ENCODE data around the gene AZU1. TPM values are rescaled to one million over a fixed set of nuclear protein-coding genes. Genes with fewer than 3 reads are reported as not detected.
A peak's percentile ranks its signal among the peaks of the same experiment; 100 is the strongest.

The AZU1 gene
- polyA plus RNA-seq, 1 donor = 1.7 TPM

DNA sequence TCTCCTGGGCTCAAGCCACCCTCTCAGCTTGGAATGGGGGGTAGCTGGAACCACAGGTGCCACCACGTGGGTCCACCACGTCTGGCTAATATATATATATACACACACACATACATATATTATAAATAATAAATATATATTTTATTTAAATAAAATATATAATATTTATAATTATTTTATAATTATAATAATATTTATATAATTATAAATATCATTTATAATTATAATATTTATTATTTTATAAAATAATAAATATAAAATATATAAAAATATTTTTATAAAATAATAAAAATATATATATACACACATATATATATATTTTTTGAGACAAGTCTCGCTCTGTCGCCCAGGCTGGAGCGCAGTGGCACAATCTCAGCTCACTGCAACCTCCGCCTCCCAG is 26.9 kb downstream of the AZU1 start:
- DNase-seq (ENCODE audit: low read depth) = no peak

DNA sequence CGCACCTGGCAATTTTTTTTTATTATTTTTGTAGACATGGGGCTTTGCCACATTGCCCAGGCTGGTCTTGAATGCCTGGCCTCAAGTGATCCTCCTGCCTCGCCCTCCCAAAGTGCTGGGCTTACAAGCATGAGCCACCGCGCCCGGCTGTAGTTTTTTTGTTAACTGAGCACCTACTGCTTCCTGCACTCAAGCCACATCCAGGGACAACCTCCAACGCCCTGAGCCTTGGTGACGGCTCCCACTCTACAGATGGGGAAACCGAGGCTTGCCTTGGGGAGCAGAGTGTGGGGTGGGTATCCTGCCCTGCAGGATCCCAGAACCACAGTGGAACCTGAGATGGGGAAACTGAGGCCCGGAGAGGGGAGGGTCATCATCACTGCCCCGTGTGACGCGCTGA is 27.5 kb downstream of the AZU1 start:
- DNase-seq (ENCODE audit: low read depth) = no peak

DNA sequence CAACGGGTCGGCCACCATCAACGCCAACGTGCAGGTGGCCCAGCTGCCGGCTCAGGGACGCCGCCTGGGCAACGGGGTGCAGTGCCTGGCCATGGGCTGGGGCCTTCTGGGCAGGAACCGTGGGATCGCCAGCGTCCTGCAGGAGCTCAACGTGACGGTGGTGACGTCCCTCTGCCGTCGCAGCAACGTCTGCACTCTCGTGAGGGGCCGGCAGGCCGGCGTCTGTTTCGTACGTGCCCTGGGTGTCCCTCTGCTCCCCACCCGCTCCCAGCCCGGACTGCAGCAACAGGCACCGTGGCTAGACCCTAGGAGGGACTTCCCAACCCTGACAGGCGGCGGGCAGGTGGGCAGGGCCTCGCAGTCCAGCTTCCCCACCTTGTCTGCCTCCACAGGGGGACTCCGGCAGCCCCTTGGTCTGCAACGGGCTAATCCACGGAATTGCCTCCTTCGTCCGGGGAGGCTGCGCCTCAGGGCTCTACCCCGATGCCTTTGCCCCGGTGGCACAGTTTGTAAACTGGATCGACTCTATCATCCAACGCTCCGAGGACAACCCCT is 28.0 kb downstream of the AZU1 start:
- no peak for DNase-seq (ENCODE audit: low read depth)

DNA sequence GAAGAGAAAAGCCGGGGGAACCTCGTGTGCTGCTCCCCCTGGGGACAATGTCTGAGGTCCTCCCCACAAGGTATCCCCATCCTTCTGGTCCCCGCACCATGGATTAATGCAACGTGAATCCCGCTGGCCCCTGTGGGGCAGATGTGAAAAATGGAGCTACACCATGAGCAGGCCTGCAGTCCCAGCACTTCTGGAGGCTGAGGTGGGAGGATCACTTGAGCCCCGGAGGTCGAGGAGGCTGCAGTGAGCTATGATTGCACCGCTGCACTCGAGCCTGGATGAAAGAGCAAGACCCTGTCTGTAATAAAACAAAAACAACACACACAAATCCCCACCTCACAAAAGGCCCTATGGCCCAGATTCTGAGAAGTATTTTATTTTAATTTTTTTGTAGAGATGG is 30.6 kb downstream of the AZU1 start:
- DNase-seq (ENCODE audit: low read depth) = no peak

DNA sequence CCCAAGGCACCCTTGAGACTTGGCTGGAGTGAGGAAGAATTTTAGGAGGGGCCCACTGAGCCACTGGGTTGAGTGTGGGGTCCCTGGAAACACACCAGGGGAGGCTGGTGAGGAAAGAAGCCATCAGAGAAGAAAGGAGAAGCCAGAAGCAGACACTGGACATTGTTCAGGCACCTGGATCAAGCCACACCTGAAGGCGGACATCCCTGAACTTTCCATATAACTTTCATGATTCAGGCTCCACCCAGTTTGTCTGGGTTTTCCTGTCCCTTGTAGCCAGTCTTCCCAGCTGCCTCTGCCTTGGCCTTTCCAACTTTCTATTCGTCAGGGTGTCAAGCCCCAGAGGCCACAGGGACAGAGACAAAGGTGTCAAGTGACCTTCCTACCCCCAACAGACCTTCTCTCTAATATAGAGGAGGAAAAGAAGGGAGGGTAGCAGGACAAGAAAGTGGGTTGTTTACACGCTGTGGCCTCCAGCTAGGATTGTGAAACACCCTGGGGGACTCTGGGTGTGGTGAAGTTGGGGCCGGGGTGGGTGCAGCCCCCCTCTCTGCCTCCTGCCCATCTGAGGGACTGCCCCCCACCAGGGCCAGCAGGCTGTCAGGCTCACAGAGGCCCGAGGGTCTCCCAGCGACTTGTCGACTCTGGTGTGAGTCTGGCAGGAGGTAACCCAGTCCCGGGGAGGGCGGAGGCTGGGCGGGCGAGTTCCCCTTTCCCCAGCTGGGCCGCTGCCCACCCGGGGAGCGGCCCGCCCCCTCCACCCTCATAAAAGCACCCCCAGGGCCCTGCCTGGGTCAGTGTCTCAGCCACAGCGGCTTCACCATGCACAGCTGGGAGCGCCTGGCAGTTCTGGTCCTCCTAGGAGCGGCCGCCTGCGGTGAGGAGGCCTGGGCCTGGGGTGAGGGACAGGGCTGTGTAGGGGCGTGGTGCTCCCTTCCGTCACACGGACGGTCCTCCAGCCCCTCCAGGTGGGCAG is 31.5 kb downstream of the AZU1 start, which contains the start of gene CFD:
CFD (plus strand) TSS at position 797 of the 976 bp plus-strand sequence; CDS start at position 823, 26 bp downstream.
- DNase-seq (ENCODE audit: low read depth) = no peak

DNA sequence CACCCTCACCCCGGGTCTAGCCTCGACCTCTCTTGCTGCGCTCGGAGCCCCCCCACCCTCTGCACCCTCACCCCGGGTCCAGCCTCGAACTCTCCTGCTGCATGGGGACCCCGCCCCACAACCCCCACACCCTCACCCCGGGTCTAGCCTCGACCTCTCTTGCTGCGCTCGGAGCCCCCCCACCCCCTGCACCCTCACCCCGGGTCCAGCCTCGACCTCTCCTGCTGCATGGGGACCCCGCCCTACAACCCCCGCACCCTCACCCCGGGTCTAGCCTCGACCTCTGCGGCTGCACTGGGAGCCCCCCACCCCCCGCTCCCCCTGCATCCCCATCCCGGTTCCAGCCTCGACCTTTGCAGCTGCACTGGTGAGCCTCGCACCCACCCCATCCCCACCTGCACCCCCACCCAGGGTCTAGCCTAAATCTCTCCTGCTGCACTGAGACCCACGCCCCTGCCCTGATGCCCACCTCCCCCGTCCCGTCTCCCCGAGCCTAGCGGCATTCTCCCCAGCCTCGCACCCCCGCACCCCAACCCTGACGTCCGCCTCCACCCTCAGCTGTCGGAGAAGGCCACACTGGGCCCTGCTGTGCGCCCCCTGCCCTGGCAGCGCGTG is 33.6 kb downstream of the AZU1 start:
- DNase-seq (ENCODE audit: low read depth) = no peak

DNA sequence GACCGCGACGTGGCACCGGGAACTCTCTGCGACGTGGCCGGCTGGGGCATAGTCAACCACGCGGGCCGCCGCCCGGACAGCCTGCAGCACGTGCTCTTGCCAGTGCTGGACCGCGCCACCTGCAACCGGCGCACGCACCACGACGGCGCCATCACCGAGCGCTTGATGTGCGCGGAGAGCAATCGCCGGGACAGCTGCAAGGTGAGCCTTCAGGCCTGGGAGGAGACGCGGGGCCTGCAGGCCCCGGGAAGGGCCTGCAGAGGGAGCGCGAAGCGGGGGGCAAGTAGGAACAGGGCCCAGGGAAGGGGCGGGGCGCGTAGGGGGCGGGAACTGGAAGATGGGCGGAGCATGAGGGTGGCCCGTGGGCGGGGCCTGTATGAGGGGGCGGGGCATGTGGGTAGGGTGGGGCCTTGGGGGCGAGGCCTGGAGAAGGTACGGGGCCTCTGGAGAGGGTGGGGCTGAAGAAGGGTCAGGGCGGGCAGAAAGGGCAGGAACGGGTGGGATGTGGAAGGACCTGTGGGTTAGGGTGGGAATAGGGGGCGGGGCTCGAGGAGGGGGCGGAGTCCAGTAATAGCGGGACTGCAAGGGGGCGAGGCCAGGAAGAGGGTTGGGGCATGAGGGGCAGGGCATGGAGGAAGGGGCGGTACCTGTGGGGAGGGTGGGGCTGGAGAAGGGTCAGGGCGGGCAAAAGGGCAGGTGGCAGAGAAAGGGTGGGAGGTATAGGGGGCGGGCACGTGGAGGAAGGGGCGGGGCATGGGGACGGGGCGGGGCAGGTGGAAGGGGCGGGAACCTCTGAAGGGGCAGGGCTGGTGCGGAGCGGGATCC is 34.3 kb downstream of the AZU1 start:
- DNase-seq (ENCODE audit: low read depth) = no peak

DNA sequence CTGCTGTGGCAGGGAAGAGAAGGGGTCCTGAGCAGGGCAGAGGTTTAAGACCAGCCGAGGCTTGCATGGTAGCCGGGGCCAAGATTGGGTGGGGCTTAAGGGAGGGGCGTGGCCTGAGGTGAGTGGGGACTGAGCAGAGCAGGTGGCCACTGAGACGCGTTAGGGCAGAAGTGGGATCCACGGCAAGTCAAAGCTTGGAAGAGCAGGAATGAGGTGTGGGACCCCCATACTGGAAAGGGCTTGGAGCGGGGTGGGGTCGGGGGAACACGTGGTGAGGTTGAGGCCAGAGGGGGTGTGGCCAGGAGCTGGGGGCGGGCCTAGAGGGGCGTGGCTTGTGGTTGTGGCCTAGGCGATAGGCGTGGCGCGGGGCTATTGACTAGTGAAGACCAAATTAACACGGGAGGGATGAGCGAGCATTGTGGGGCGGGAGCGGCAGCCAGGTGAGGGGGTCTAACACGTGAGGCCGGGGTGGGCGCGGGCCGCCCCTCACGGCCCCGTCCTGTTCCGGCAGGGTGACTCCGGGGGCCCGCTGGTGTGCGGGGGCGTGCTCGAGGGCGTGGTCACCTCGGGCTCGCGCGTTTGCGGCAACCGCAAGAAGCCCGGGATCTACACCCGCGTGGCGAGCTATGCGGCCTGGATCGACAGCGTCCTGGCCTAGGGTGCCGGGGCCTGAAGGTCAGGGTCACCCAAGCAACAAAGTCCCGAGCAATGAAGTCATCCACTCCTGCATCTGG is 35.1 kb downstream of the AZU1 start:
- no peak for DNase-seq (ENCODE audit: low read depth)

DNA sequence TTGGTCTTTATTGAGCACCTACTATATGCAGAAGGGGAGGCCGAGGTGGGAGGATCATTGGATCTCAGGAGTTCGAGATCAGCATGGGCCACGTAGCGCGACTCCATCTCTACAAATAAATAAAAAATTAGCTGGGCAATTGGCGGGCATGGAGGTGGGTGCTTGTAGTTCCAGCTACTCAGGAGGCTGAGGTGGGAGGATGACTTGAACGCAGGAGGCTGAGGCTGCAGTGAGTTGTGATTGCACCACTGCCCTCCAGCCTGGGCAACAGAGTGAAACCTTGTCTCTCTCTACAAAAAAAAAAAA is 35.6 kb downstream of the AZU1 start:
- no peak for DNase-seq (ENCODE audit: low read depth)

DNA sequence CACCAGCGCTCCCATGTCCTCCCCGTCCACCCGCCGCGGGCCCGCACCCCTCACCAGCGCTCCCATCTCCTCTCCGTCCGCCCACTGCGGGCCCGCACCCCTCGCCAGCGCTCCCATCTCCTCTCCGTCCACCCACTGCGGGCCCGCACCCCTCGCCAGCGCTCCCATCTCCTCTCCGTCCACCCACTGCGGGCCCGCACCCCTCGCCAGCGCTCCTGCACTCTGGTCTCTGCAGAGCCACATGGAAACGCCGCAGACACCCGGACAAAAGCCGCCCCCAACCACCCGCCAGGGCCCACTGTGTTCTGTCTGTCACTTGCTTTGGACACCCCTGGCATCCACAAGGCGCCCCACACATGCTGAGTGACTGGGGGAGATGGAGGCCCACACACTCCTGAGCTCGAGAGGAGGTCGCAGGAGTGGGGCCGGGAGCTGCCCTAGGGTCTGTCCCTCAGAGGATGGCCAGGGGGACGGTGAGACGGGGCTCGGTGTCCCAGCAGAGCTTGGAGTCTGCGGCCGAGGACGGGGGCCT is 39.2 kb downstream of the AZU1 start:
- no peak for DNase-seq (ENCODE audit: low read depth)

DNA sequence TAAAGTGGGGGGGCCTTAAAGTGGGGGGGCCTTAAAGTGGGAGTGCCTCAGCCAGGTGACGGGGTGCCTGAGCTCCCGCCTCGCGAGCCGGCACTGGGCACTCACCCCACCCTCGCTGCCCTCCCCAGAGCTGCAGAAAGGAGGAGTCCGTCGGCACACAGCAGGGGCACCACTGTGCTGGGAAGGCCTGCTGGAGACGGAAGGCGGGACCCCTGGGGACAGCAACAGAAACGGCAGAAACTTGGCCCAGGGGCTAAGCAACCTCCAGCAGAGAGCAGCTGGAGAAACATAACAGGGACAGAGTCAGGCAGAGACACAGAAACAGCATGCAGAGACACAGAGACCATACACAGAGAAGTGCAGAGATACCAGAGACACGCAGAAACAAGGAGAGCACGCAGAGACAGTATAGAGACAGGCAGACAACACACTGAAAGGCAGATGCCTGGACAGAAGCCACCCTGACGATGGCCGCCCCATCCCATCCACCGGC is 39.7 kb downstream of the AZU1 start:
- DNase-seq (ENCODE audit: low read depth) = no peak

DNA sequence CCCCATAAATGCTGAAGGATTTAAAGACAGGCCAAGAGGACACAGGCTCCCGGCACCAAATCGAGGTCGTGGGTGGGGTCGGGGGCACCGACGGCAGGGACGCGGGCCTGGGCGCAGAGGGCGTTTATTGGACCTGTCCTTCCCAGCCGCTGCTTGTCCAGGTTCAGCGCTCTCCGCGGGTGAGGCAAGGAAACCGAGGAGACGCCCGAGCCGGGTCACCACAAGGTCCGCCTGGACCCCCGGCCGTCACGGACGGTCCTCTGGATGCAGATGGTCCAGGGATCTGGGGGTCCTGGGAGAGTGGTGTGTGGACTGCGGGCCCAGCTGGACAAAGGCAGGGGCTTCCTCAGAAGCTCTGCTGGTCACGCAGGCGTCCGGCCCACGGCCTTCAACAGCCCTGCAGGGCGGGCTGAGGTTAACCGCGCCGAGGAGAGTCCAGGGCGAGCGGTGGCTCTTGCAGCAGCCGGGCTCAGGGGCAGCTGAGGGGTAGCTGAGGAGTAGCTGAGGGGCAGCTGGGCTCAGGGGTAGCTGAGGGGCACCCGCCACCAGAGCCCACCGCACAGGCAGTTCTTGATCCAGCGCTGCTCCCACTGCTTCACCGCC is 40.3 kb downstream of the AZU1 start:
- DNase-seq (ENCODE audit: low read depth) = no peak

DNA sequence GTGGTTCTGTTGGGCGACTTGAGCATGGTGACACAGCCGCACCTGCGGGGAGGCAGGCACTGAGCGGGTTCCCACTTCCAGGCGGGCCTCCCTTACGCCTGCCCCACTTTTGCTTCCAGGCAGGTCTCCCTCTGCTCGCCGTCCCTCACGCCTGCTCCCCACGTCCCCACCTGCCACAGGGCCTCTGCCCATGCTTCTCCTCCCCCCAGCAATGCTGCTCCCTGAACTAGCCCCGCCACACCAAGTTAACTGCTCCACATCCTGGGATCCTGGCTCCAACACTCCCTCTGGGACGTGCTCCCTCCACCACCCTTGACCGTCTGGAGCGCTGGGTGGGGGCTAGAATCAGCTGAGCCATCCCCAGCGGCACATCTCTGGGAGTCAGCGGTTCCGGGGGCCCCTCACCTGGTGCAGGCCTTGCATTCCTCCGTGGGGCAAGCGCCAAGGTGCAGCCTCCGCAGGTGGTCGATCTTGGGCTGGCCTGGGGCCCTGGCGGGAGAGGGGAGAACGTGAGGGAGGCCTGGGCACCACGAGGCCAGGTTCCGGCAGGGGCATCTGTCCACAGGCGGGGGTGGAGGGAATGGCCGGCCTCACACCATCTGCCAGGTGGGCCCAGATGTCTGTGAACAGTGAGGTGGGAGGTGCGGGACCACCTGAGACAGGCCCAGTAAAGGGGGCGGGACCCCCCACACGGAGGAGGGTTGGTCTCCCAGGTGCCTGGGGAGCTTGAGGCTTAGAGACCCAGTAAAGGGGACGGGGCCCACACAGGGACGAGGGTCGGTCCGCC is 41.0 kb downstream of the AZU1 start:
- DNase-seq (ENCODE audit: low read depth) = no peak

DNA sequence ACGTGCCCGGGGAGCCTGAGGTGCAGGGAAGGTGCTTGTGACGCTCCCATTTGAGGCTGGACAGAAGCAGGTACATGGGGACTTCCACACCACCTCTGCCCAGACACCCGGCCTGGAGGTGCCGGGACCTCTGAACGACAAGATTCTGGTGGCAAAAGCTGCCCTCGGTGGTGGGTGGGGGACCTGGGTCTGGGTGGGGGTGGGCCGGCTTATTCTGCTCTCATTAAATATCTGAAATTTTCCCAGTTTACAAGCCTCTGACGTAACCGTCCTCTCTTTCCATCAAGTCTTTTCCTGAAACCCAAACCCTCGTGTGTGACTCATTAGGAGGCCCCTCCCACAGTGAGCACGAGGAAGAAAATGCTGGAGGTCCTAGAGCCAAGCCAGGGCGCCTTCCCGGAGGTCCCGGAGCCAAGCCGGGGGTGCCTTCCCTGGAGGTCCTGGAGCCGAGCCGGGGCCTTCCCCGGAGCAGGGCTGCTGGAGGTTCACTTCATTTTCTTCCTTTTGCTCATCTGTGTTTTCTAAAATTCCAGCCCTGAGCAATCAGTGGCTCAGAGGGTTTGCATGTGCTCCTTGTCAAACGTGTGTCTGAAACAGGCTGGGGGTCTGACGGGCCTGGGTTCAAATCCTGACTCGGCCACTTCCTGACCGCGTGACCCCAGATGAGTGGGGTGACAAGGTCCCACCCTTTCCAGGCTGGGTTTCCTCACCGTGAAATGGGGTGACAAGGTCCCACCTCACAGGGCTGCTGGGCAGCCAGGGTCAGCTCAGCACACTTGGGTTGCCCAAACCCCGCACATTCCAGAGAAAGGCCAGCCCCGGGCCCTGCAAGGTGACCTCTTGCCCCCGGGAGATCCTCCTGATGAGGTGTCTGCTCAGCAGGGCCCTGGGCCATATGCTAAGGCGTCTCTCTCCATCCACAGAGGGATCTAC is 41.9 kb downstream of the AZU1 start:
- DNase-seq (ENCODE audit: low read depth) = peak; percentile 55

DNA sequence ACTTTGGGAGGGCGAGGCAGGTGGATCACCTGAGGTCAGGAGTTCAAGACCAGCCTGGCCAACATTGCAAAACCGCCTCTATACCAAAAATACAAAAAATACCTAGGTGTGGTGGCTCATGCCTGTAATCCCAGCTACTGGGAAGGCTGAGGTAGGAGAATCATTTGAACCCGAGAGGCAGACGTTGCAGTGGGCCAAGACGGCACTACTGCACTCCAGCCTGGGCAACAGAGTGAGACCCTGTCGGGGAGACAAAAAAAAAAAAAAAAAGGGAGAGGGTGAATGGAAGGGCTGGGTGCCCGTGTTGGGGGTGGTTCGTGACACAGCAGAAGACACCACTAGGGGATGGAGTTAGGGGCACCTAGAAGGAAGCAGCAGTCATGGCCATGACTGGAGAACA is 42.7 kb downstream of the AZU1 start:
- no peak for DNase-seq (ENCODE audit: low read depth)

DNA sequence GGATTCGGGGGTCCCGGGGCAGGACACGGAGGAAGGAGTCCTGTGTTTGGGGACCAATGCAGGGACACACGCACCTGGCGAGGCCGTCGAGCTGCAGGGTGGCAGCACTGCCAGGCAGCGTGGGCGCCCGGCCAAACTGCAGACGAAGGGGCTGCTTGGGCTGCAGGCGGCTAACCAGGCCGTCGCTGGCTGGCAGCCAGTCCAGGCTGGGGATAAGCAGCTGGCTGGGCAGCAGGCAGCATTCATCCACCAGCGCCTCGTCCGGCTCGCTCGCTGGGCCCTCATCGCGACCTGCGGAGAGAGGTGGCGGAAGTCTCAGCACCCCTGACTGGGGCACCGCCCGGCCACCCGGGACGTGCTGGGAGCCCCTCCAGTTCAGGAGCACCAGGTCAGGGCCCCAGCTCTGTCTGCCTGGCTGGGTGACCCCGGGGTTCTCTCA is 43.3 kb downstream of the AZU1 start:
- no peak for DNase-seq (ENCODE audit: low read depth)

DNA sequence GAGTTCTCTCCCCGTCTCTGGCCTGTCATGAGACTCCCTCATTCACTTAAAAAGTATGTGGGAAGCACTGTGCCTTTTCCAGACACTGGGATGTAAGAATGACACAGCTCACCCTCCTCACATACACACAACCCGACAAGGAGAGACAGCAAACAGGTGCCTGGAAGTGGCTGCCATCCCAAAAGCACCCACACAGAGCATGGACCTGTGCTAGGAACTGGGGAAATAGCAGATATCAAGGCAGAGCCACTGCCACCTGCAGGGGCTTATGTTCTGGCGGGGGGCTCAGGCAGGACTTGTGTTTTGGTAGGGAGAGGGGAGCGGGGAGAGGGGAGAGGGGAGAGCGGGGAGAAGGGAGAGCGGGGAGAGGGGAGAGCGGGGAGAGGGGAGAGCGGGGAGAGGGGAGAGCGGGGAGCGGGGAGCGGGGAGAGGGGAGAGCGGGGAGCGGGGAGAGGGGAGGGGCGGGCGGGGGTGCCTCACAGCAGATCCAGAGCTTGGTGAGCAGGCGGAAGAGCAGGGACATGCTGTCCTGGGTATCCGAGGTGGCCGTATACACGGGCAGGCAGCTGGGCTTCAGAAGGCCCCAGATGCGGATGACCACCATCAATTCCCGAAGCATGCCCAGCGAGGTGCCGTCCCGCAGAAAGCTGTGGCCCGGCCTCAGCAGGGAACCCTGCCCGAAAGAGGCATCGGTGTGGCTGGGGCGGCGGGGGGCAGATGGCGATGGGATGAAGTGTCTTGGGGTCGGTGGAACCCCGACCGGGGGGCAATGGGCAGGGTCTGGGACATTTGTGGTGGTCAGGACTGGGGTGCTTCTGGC is 44.0 kb downstream of the AZU1 start:
- no peak for DNase-seq (ENCODE audit: low read depth)

Measured in forelimb muscle (tissue), 1 donor.